SK-N-MC (cell line): ENCODE results near the gene PPIP5K2.

Source experiments
- EZH2 ChIP-seq: fragments of 200-600 bp; sonication (generic); IDR thresholded peaks from one replicate; pipeline ENCODE4 v1.6.1; 2017; ENCODE audit warnings: antibody characterized with exemption
- POLR2AphosphoS5 ChIP-seq: IDR thresholded peaks from 2 replicates; pipeline ENCODE4 v1.6.1; 2012; ENCODE audit warnings: mild to moderate bottlenecking, low read depth, low read length, borderline replicate concordance

- TF ChIP-seq POLR2AphosphoS5 (no peak), EZH2 (no peak)
These were observed 6.5 kb downstream of the PPIP5K2 start for GRCh38 chr5:103126557-103126956.
